SK-N-SH treated with all-trans-retinoic acid at 6 μM for 48 hours (cell line): ENCODE data around the gene PARD3B.

Experiments used
- ARNTL ChIP-seq: fragments of 450-650 bp; formaldehyde crosslinking; IDR thresholded peaks from 2 replicates; pipeline ENCODE4 v1.5.0; 2020; ENCODE audit warnings: low read depth, mild to moderate bottlenecking, moderate library complexity, borderline replicate concordance
- BACH2 ChIP-seq: fragments of 250-450 bp; sonication (Bioruptor Pico); IDR thresholded peaks from 2 replicates; pipeline ENCODE4 v1.9.0; 2021; ENCODE audit warnings: mild to moderate bottlenecking, borderline replicate concordance
- CREB5 ChIP-seq: fragments of 250-450 bp; sonication (Bioruptor Pico); IDR thresholded peaks from 2 replicates; pipeline ENCODE4 v1.5.1; 2020; ENCODE audit warnings: low read depth, mild to moderate bottlenecking, moderate library complexity
- PATZ1 ChIP-seq: fragments of 250-450 bp; sonication (Bioruptor Pico); IDR thresholded peaks from 2 replicates; pipeline ENCODE4 v1.8.0; 2020; ENCODE audit warnings: mild to moderate bottlenecking, moderate library complexity, borderline replicate concordance
- RARB ChIP-seq: fragments of 250-450 bp; sonication (Bioruptor Pico); IDR thresholded peaks from 2 replicates; pipeline ENCODE4 v1.8.0; 2021; ENCODE audit warnings: mild to moderate bottlenecking, moderate library complexity
- TOX ChIP-seq: fragments of 250-450 bp; sonication (Bioruptor Pico); IDR thresholded peaks from 2 replicates; pipeline ENCODE4 v1.8.0; 2021; ENCODE audit warnings: mild to moderate bottlenecking, moderate library complexity, borderline replicate concordance
- ZC3H10 ChIP-seq: fragments of 250-450 bp; sonication (Bioruptor Pico); IDR thresholded peaks from 2 replicates; pipeline ENCODE4 v1.5.1; 2021; ENCODE audit warnings: mild to moderate bottlenecking, moderate library complexity
- ZFP30 ChIP-seq: fragments of 450-650 bp; formaldehyde crosslinking; IDR thresholded peaks from 2 replicates; pipeline ENCODE4 v1.5.0; 2022; ENCODE audit warnings: mild to moderate bottlenecking, moderate library complexity
- ZNF565 ChIP-seq: fragments of 450-650 bp; formaldehyde crosslinking; conservative IDR thresholded peaks from 2 replicates; pipeline ENCODE4 v1.5.0; 2020; ENCODE audit warnings: low read depth, mild to moderate bottlenecking, moderate library complexity
- ZNF8 ChIP-seq: fragments of 450-650 bp; formaldehyde crosslinking; IDR thresholded peaks from 2 replicates; pipeline ENCODE4 v1.5.0; 2020; ENCODE audit warnings: mild to moderate bottlenecking, moderate library complexity

DNA sequence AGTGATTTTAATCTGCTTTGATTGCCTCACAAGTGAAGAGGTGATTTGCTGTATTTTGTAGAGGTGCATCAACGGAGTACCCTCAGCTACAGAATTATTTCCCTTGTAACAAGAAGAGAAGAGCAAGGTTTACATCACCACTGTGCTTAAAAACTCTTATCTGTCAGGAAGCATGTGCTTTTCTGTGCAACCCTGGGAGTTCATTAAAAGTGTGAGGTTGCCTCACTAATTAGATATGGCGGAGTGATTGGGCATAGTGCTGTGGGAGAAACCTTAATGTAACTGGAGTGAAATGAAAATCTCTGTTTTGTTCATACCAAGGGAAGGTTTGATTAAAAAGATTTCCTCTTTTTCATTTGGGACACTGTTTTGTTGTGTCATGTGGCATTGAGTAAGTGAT is 544.7 kb downstream of the PARD3B start:
- TF ChIP-seq ZNF8 (no peak), ZFP30 (CRISPR knock-in tag) (no peak), BACH2 (CRISPR knock-in tag) (no peak), CREB5 (no peak), ARNTL (no peak), ZC3H10 (CRISPR knock-in tag) (no peak), RARB (CRISPR knock-in tag) (no peak), ZNF565 (CRISPR knock-in tag) (no peak), PATZ1 (CRISPR knock-in tag) (no peak), TOX (no peak)
